ENCODE measurements around the gene SLC51B.
"Not testable (repeated sequence)": the region's sequence is repeated elsewhere in the genome, so short reads cannot be mapped to it uniquely, and the experiment has no call there.

The SLC51B gene

DNA sequence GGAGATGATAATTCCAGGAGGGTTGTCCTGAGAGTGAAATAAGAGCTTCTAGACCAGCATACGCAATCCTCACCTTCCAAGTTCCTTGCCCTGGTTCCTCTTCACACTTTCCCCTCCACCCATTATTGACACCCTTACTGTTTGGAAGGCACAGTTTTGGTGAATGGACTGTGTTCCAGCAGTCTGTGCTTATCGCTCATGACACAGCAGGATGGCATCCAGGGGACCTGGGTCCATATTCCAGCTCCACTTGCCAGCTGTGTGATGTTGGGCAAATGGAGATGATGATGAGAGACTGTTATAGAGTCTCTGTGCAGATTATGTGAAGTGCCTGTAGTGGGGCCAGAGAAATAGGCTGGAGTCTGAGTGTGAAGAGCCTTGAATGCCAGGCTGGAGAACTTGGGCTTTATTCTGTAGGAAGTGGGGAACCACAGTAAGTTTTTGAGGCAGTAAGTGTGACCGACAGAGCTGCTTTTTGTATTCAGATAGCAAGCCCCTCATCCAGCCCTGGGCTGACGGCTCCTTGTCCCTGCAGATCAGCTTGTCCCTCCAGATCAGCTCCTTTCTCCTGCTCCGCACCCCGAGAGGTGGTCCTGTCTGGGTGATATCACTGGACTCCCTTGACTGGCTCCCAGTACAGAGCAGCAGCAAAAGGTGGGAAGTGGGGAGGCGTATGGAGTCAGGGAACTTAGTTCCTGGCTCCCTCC, 39.5 kb downstream of the SLC51B start:
- DNase-seq (ENCODE audit: low read depth) = no peak

DNA sequence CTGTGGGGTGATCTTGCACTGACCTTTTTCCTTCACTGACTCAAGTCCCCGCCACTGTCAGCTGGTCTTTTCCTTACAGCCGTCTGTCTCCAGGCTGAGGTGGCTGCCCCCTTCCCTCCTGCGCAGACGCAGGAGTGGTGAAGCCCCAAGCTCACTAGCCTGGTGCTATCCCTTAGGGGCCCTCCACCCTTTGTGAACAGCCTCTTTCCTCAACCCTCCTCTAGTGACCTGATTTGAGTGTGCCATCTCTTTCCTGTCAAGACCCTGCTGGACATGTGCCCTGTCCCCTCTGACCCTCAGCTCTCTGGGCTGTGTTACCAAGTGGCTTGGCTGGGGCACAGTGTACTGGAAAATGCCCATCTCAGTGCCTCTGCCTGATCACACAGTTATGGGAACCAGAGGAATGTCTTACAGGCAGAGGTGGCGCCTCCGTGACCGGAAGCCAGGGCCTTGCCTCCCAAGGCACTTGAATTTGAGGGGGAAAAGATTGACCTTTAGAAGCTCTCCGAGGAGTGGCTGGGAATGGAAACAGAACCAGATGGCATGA, 40.1 kb downstream of the SLC51B start:
- no peak for DNase-seq (ENCODE audit: low read depth)

- DNase-seq (ENCODE audit: low read depth) = peak; percentile 52
Observed at GRCh38 chr15:65085990-65086679, 40.9 kb downstream of the SLC51B start.

- peak; percentile 18 for DNase-seq (ENCODE audit: low read depth)
Observed at GRCh38 chr15:65086680-65087111, 41.5 kb downstream of the SLC51B start.

DNA sequence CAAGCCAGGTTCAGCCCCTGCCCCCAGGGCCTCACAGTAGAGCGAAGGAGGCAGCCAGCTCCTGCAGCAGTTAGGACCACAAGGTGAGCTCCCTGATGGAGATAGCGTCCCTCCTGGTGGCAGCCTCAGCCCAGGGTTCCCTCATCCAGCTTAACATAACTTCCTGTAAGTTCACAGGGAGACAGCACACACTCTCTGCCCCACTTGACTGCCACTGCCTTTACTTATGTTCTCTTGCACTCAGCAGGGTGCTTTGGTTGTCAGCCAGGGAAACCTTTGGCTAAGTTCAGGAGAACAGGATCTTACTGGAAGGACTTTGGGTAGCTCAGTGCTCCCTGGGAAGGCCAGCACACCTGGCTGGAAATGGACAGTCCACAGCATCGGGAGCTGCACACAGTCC, 42.2 kb downstream of the SLC51B start:
- no peak for DNase-seq (ENCODE audit: low read depth)

- no peak for DNase-seq (ENCODE audit: low read depth)
Observed at GRCh38 chr15:65087873-65088642, 42.9 kb downstream of the SLC51B start.

GRCh38 chr15:65088643-65089021, 43.4 kb downstream of the SLC51B start:
- no peak for DNase-seq (ENCODE audit: low read depth)

- DNase-seq (ENCODE audit: low read depth) = no peak
Observed at GRCh38 chr15:65089206-65089824, 44.1 kb downstream of the SLC51B start.

DNA sequence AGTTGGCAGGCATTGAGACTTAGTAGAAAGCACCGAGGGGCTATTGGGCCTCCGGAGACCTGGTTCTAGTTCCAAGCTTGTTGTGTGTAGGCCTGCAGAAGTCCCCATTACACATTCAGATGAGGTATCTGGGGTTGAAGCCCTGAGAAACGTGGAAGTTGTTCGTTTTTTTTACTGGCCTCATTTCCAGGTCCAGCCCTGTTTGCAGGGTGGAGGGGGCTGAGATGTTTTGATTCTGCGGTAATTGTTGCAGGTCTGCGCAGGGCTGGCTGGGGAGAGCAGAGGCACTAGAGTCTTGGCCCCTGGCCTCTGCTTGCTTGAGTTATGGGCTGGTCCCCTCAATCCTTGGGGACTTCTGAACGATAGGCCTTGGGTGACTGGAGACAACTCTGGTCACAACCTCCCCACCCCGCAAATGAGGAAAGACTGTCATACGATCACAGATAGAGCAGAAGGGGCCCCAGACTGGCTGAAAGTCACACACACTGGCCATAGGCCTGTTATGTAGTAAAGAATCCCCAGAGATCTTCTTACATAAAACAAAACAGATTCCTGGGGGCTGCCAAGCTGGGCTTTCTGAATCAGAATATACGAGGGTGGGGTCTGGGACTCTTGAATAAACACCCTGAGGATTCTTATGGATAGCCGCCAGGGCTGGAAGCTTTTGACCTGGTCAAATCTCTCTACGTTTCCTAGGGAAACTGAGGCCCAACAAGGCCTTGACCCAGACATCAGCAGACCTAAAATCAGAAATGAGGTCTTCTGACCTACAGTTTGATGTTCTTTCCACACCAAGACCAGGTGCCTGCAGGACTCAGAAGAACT, 47.0 kb downstream of the SLC51B start:
- DNase-seq (ENCODE audit: low read depth) = no peak

DNA sequence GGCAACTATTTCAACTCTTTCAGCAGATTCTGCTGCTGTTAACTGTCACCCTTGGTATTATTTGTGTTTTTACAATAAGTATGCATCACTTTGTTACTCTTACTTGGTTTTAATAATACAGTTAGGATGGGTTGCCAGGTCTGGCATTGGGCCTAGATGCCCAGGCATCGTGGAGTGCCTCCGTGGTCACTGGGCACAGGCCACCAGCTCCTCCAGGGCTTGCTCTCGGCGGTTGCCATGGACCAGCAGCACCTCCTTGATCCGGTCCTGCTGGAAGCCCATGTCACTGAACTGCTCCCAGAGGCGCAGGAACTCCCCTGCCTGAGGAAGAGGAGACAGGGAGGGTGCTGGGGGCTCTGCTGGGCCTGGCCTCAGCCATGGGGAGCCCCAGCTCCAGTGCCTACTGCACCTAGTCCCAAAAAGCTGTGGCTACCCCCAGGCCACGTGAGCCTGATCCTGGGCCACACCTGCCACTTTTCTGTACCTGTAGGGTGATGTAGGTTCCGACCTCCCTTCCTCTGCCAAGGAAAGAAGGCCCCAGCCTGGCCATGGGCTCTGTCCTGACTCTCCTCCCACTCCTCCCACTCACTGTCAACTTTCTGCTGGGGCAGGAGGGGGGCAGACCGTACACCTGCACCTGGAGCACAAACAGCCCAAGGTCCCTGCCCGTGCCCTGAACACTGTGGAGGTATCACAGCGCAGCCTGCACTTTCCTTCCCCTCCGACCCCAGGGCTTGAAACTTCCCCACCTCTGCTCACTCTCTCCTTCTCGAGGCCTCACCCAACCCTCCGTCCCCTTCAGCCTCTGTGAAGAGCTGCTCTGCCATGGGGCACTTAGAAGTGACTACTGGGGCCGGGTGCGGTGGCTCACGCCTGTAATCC, 48.0 kb downstream of the SLC51B start:
- DNase-seq (ENCODE audit: low read depth) = no peak

DNA sequence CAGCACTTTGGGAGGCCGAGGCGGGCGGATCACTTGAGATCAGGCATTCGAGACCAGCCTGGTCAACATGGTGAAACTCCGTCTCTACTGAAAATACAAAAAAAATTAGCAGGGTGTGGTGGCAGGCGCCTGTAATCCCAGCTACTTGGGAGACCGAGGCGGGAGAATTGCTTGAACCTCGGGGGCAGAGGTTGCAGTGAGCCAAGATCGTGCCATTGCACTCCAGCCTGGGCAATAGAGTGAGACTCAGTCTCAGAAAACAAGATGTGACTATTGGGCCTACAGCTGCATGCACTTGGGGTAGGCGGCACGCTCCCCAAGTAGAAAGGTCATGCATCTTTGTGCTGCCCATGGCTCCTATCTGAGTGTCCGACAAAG, 48.6 kb downstream of the SLC51B start:
- not testable (repeated sequence) for DNase-seq (ENCODE audit: low read depth)

- DNase-seq (ENCODE audit: low read depth) = no peak
Observed at GRCh38 chr15:65094294-65094995, 49.3 kb downstream of the SLC51B start.

DNA sequence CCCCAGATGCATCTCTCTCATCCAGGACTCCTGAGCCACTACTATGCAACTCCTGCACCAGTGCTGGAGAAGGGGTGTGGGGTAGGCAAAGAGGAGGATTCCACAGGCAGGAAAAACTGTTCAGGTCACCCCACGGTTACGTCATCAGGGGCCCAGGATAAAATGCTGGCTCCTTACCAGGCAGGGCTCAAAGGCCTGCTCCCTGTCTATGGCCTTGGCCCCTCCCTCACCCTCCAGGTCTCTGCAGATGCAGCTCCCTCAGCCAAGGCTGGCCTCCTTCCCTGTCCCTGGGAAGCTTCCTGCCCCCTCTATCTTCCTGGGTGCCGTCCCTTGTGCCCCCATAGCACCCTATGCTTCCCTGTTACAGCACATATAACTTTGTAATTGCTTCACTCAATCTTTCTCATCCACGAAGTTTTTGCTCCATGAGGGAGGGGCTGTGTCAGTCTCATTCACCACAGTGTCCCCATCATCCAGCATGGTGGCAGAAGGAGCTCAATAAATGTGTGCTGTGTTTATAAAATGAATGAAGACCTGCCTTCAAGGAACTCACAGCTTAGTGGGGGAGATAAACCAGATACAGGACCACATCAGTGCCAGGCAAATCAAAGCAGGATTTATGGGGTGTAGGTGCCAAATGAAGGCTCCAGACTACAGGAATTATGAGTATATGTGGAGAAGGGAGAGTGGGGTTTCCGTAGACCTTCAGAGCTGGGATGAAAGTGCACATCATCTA, 50.0 kb downstream of the SLC51B start:
- no peak for DNase-seq (ENCODE audit: low read depth)

DNA sequence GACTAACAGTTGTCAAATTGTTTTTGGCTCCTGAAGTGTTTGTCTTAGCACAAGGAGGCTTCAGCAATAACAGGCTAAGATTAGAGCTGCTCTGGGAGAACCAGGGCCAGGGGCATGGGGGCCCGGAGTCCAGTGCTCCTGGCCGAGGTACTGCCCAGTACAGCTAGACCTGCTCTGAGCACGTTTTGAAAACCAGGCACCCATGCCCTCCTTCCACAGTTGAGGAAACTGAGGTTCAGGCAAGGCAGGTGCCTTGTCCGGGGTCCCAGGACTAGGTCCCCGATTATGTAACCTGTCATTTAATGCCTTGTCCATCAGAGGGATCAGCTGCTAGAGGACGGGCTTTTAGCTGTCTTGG, 50.5 kb downstream of the SLC51B start:
- DNase-seq (ENCODE audit: low read depth) = no peak

- DNase-seq (ENCODE audit: low read depth) = no peak
Observed at GRCh38 chr15:65096481-65097385, 51.5 kb downstream of the SLC51B start.

DNA sequence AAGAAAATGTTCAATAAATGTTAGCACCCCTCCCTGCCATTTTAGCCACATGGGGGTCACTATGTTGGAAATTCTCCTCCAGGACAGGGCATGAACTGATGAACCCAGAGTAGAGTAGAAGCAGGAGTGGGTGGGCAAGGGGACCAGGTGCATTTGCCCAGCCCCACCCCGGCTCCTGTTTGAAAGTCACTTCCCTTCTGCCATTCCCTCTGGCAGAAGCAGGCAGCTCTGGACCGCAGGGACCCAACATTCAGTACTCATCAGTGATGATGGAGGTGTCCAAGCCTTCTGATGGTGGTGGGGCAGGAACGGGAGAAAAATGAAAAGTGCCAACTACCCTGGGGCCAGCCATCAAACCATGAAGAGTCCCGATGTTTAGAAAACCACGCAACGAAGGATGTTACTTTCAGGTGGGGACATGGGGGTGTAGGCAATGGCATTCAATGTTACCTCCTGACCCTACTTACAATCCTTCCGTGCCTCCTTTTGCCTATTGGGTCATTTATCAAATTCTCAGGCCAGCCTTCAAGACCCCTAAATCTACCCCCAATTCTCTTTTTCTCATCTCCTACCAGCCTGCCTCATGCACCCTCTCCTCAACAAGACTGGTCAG, 52.6 kb downstream of the SLC51B start:
- DNase-seq (ENCODE audit: low read depth) = no peak

DNA sequence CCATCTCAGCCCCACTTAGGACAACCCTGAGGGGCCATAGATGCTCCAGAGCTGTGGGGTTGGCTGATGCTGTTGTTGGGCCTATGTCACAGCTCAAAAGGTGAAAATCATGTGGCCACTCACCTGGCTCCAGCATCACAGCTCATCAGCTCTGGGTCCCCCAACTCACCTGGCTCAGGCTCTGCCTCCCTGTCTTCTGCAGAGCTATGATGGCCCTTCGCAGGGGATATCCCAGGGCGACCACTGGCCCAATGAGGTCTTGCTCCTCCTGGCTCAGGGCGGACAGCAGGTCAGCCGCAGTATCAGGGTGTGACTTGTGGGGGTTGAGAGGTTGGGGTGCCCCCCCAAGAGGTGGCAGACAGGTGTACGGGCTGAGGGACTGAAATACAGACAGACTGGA, 54.1 kb downstream of the SLC51B start:
- DNase-seq (ENCODE audit: low read depth) = no peak

DNA sequence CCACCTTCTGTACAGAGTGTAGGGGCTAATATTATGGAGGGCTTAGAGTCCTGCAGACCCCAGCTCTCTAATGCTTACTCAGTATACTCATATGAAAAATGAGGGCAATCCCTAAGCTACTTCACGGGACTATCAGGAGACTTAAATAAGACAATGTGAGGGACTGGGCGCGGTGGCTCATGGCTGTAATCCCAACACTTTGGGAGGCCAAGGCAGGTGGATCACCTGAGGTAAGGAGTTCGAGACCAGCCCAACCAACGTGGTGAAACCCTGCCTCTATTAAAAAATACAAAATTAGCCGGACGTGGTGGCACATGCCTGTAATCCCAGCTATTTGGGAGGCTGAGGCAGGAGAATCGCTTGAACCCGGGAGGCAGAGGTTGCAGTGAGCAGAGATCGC, 54.6 kb downstream of the SLC51B start:
- DNase-seq (ENCODE audit: low read depth) = not testable (repeated sequence)
